Measurements from ENCODE around the gene GSTK1.
"Not testable (repeated sequence)": the region's sequence is repeated elsewhere in the genome, so short reads cannot be mapped to it uniquely, and the experiment has no call there.

Gene GSTK1

GRCh38 chr7:143264196-143264568 is 941 bp downstream of the GSTK1 start:
- in situ Hi-C loops (cut with MboI; ENCODE audit: low sequenced_read_pairs); DNase-seq (ENCODE audit: low spot score in 2 of 2); H3K27me3 ChIP-seq (ENCODE audit: low read depth); H3K4me1 ChIP-seq; H3K9me3 ChIP-seq: not testable (repeated sequence)
- Histone ChIP-seq H3K36me3 (replicated peaks) (peaks cover 14% of the 10 kb centered on the region), H3K4me3 (peak overlapping the region; percentile 59)

DNA sequence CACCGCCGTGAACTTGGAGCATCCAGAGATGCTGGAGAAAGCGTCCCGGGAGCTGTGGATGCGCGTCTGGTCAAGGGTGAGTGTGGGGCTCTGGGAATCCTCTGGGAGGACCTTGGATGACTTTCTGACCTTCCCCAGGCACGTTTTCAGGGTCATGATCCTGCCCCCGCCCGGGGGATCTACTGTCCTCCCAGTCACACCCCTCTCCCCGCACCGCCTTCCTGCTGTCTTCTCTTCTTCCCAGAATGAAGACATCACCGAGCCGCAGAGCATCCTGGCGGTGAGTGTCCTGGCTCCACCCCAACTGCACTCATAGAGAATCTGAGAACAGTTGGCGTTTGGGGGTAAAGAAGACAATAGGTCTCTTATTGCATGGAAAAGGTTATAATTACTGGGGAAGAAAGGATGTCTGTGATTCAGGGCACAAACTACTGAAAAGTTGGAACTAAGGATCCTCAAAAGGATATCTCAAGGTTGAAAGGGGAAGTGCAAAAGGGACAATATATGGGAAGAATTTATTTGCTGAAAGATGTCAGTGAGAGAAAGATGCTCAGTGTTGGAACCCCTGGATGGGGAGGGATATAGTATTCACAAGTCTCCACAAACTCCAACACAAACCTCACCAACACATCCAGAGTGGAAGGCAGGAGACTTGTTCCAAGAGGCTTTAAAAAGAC is 1.9 kb downstream of the GSTK1 start:
- H3K27me3 ChIP-seq (ENCODE audit: low read depth): no peaks in the 10 kb centered on the region
- no peaks in the 10 kb centered on the region; the same call in 1 of the 2 replicates for H3K9me3 ChIP-seq
- in situ Hi-C loops (cut with MboI; ENCODE audit: low sequenced_read_pairs): no loop called here
- DNase-seq (ENCODE audit: low spot score in 2 of 2): no peak
- 0 out of 2 replicates have a peak, but pooled peaks cover 4% of the 10 kb centered on the region for H3K4me1 ChIP-seq
- H3K4me3 ChIP-seq: no peak overlapping the region
- H3K36me3 ChIP-seq (replicated peaks): peaks cover 14% of the 10 kb centered on the region

GRCh38 chr7:143269251-143269650 is 6.0 kb downstream of the GSTK1 start:
- Histone ChIP-seq H3K9me3 (no peaks in the 10 kb centered on the region), H3K4me3 (no peak overlapping the region), H3K36me3 (replicated peaks) (peaks cover 14% of the 10 kb centered on the region), H3K4me1 (0 out of 2 replicates have a peak, but pooled peaks cover under 1% of the 10 kb centered on the region), H3K27me3 (ENCODE audit: low read depth) (no peaks in the 10 kb centered on the region)
- DNase-seq (ENCODE audit: low spot score in 2 of 2): no peak
- in situ Hi-C loops (cut with MboI; ENCODE audit: low sequenced_read_pairs): no loop called here

DNA sequence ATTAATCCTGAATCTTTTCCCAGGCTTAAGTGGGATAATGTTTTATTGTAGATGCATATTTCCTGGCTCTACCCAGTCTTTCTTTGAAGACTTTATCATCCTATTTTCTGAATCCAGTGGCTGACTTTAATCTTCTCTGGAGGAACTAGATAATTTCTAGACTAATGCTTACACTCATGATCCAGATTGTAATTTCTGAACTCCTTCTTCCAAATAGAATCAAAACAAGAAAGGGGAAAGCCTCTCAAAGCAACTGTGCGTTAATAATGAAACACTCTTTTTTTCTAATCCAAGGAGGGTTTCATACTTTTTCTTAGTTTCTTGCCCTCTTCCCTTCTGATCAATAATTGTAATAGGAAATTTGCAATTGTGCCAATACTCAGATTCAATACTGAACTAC is 8.0 kb downstream of the GSTK1 start:
- DNase-seq (ENCODE audit: low spot score in 2 of 2): no peak
- Histone ChIP-seq H3K4me1 (no peaks in the 10 kb centered on the region), H3K4me3 (no peak overlapping the region), H3K27me3 (ENCODE audit: low read depth) (no peaks in the 10 kb centered on the region), H3K36me3 (replicated peaks) (peaks cover 11% of the 10 kb centered on the region), H3K9me3 (no peaks in the 10 kb centered on the region)
- in situ Hi-C loops (cut with MboI; ENCODE audit: low sequenced_read_pairs): no loop called here

GRCh38 chr7:143272871-143273270 is 9.6 kb downstream of the GSTK1 start:
- Histone ChIP-seq H3K9me3 (no peaks in the 10 kb centered on the region), H3K4me1 (no peaks in the 10 kb centered on the region), H3K36me3 (replicated peaks) (peaks cover 1% of the 10 kb centered on the region), H3K27me3 (ENCODE audit: low read depth) (no peaks in the 10 kb centered on the region), H3K4me3 (no peak overlapping the region)
- in situ Hi-C loops (cut with MboI; ENCODE audit: low sequenced_read_pairs): no loop called here
- DNase-seq (ENCODE audit: low spot score in 2 of 2): no peak

GRCh38 chr7:143279186-143280098 is 16.2 kb downstream of the GSTK1 start:
- DNase-seq (ENCODE audit: low spot score in 2 of 2): peak; percentile 43 to 88

GRCh38 chr7:143280160-143280559 is 16.9 kb downstream of the GSTK1 start:
- no peak for DNase-seq (ENCODE audit: low spot score in 2 of 2)
- Histone ChIP-seq H3K27me3 (ENCODE audit: low read depth) (no peaks in the 10 kb centered on the region), H3K9me3 (no peaks in the 10 kb centered on the region), H3K4me3 (no peak overlapping the region), H3K4me1 (peaks cover 28% of the 10 kb centered on the region), H3K36me3 (replicated peaks) (no peaks in the 10 kb centered on the region)
- in situ Hi-C loops (cut with MboI; ENCODE audit: low sequenced_read_pairs): no loop called here

More at GRCh38 chr7:143279186-143280098, 16.2 kb downstream of the GSTK1 start:
- Histone ChIP-seq H3K4me3 (no peak overlapping the region), H3K36me3 (replicated peaks) (no peaks in the 10 kb centered on the region), H3K27me3 (ENCODE audit: low read depth) (no peaks in the 10 kb centered on the region), H3K4me1 (peaks cover 28% of the 10 kb centered on the region), H3K9me3 (no peaks in the 10 kb centered on the region)
- in situ Hi-C loops (cut with MboI; ENCODE audit: low sequenced_read_pairs): no loop called here

- in situ Hi-C loops (cut with MboI; ENCODE audit: low sequenced_read_pairs): no loop called here
- no peak for DNase-seq (ENCODE audit: low spot score in 2 of 2)
- no peak overlapping the region for H3K4me3 ChIP-seq
- H3K36me3 ChIP-seq (replicated peaks): no peaks in the 10 kb centered on the region
- H3K27me3 ChIP-seq (ENCODE audit: low read depth): no peaks in the 10 kb centered on the region
- peaks cover 28% of the 10 kb centered on the region for H3K4me1 ChIP-seq
- H3K9me3 ChIP-seq: no peaks in the 10 kb centered on the region
These were observed 17.3 kb downstream of the GSTK1 start for GRCh38 chr7:143280566-143280965.

GRCh38 chr7:143281529-143281928 is 18.3 kb downstream of the GSTK1 start:
- H3K4me3 ChIP-seq: no peak overlapping the region
- no peak for DNase-seq (ENCODE audit: low spot score in 2 of 2)
- H3K4me1 ChIP-seq: peaks cover 28% of the 10 kb centered on the region
- no peaks in the 10 kb centered on the region for H3K27me3 ChIP-seq (ENCODE audit: low read depth)
- in situ Hi-C loops (cut with MboI; ENCODE audit: low sequenced_read_pairs): no loop called here
- no peaks in the 10 kb centered on the region for H3K9me3 ChIP-seq
- no peaks in the 10 kb centered on the region for H3K36me3 ChIP-seq (replicated peaks)

- no peak for DNase-seq (ENCODE audit: low spot score in 2 of 2)
- in situ Hi-C loops (cut with MboI; ENCODE audit: low sequenced_read_pairs): no loop called here
- no peaks in the 10 kb centered on the region for H3K36me3 ChIP-seq (replicated peaks)
These were observed 18.9 kb downstream of the GSTK1 start for GRCh38 chr7:143282124-143282523.

GRCh38 chr7:143283381-143283780 is 20.1 kb downstream of the GSTK1 start:
- H3K9me3 ChIP-seq: peaks cover 6% of the 10 kb centered on the region; the same call in 1 of the 2 replicates
- in situ Hi-C loops (cut with MboI; ENCODE audit: low sequenced_read_pairs): no loop called here
- no peaks in the 10 kb centered on the region for H3K27me3 ChIP-seq (ENCODE audit: low read depth)
- H3K36me3 ChIP-seq (replicated peaks): no peaks in the 10 kb centered on the region; the same call in 1 of the 2 replicates
- H3K4me3 ChIP-seq: no peak overlapping the region
- DNase-seq (ENCODE audit: low spot score in 2 of 2): peak; percentile 18
- H3K4me1 ChIP-seq: peaks cover 31% of the 10 kb centered on the region

More at GRCh38 chr7:143282124-143282523, 18.9 kb downstream of the GSTK1 start:
- Histone ChIP-seq H3K9me3 (no peaks in the 10 kb centered on the region; the same call in 1 of the 2 replicates), H3K4me3 (no peak overlapping the region), H3K27me3 (ENCODE audit: low read depth) (no peaks in the 10 kb centered on the region), H3K4me1 (peaks cover 28% of the 10 kb centered on the region)

- DNase-seq (ENCODE audit: low spot score in 2 of 2): peak in 1 of 2 experiments; percentile 60
- peaks cover 25% of the 10 kb centered on the region for H3K4me1 ChIP-seq
These were observed 21.6 kb downstream of the GSTK1 start, which contains the start of gene TMEM139 for GRCh38 chr7:143284591-143285469. Gene TMEM139, plus strand, starts transcription at chr7:143284958. Its CDS starts 1,000 bp downstream, at chr7:143285958.

DNA sequence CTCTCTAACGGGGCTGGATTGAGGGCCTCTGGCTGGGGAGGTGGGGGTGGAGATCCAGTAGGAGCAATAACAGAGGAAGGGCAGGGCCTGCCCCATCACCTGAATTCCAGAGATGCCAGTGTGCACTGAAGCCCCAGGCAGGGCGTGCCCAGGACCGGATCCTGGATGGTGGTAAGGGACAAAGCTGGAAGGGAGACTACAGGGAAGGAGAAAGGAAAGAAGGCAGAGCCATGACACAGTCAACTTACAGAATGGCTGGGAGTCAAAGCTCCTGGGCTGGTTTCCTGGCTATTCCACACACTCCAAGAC is 22.2 kb downstream of the GSTK1 start:
- Histone ChIP-seq H3K36me3 (replicated peaks) (no peaks in the 10 kb centered on the region; the same call in 1 of the 2 replicates), H3K4me1 (peaks cover 25% of the 10 kb centered on the region), H3K4me3 (no peak overlapping the region), H3K9me3 (peaks cover 6% of the 10 kb centered on the region; the same call in 1 of the 2 replicates), H3K27me3 (ENCODE audit: low read depth) (no peaks in the 10 kb centered on the region)
- in situ Hi-C loops (cut with MboI; ENCODE audit: low sequenced_read_pairs): no loop called here
- DNase-seq (ENCODE audit: low spot score in 2 of 2): no peak

More at GRCh38 chr7:143284591-143285469, 21.6 kb downstream of the GSTK1 start, which contains the start of gene TMEM139:
- in situ Hi-C loops (cut with MboI; ENCODE audit: low sequenced_read_pairs): no loop called here
- Histone ChIP-seq H3K36me3 (replicated peaks) (no peaks in the 10 kb centered on the region; the same call in 1 of the 2 replicates), H3K9me3 (peaks cover 6% of the 10 kb centered on the region; the same call in 1 of the 2 replicates), H3K4me3 (no peak within 1 kb of the TSS), H3K27me3 (ENCODE audit: low read depth) (no peaks in the 10 kb centered on the region)
